Gastroesophageal sphincter (tissue), 4 donors: ENCODE data around the gene PCNA. TPM values are rescaled to one million over a fixed set of nuclear protein-coding genes. Genes with fewer than 3 reads are reported as not detected.

Experiments
- ATAC-seq: fragments of 150-250 bp; one replicate; pipeline ENCODE4 v1.9.1; 2016; ENCODE audit warnings: mild to moderate bottlenecking, moderate library complexity
- H3K27ac ChIP-seq, 4 donors: fragments of 200-600 bp; sonication (generic) in 3 of 4; 1 replicate in 3 of 4; 2 replicates in 1 of 4; pipeline ENCODE4 v1.5.1; 2016 to 2019
- H3K27me3 ChIP-seq: fragments of 200-600 bp; sonication (generic); one replicate; pipeline ENCODE4 v1.5.1; 2019
- H3K36me3 ChIP-seq, 2 donors: fragments of 200-600 bp; sonication (generic); one replicate each; pipeline ENCODE4 v1.5.1; 2019; ENCODE audit warnings: control low read depth in 1 of 2
- H3K4me1 ChIP-seq, 3 donors: fragments of 200-600 bp; sonication (generic); 1 replicate in 2 of 3; 2 replicates in 1 of 3; pipeline ENCODE4 v1.5.1; 2016 to 2019; ENCODE audit warnings: control low read depth in 2 of 3
- H3K4me3 ChIP-seq, 2 donors: fragments of 200-600 bp; sonication (generic); one replicate each; pipeline ENCODE4 v1.5.1; 2019; ENCODE audit warnings: mild to moderate bottlenecking in 1 of 2, moderate library complexity in 1 of 2
- H3K9me3 ChIP-seq, 3 donors: fragments of 200-600 bp; sonication (generic); one replicate each; pipeline ENCODE4 v1.5.1; 2017 to 2019; ENCODE audit warnings: control low read depth in 2 of 3
- CTCF ChIP-seq, 4 experiments: fragments of 200-600 bp in 2 of 4; fragments of 450-650 bp in 2 of 4; sonication (generic) in 1 of 4; IDR thresholded peaks; one replicate each; pipeline ENCODE4 v1.5.1; 2017 to 2019; ENCODE audit warnings: antibody characterized with exemption in 4 of 4, mild to moderate bottlenecking in 2 of 4, moderate library complexity in 2 of 4
- EP300 ChIP-seq: sonication (generic); formaldehyde crosslinking; IDR thresholded peaks from one replicate; pipeline ENCODE4 v1.6.1; 2017; ENCODE audit warnings: antibody characterized with exemption, mild to moderate bottlenecking
- POLR2A ChIP-seq, 2 donors: fragments of 450-650 bp; IDR thresholded peaks; one replicate each; pipeline ENCODE4 v1.6.1; 2017; ENCODE audit warnings: antibody characterized with exemption in 2 of 2, mild to moderate bottlenecking in 2 of 2, moderate library complexity in 1 of 2
- POLR2AphosphoS5 ChIP-seq: sonication (generic); formaldehyde crosslinking; IDR thresholded peaks from one replicate; pipeline ENCODE4 v1.6.1; 2017; ENCODE audit warnings: antibody characterized with exemption
- WGBS, 2 donors: methylation state at CpG; one replicate each; pipeline ENCODE4 v1.1.5; 2018; ENCODE audit warnings: low coverage in 1 of 2; 5-methylcytosine and 5-hydroxymethylcytosine counted together
- total RNA-seq, 4 donors: library from RNA; depleted of rRNA; stranded (reverse); fragments of >200 nt; gene quantifications; one replicate each; pipeline ENCODE4 v1.1.0, GENCODE V29; 2016

The PCNA gene
- total RNA-seq, 4 donors from 2014 or later: 21.9 to 52.8 (median 39.2) TPM

- Histone ChIP-seq H3K27ac (no peak overlapping the region), H3K4me1 (peaks cover 0 to 1% (median 0%) of the 10 kb centered on the region in 3 donors), H3K4me3 (no peak overlapping the region), H3K36me3 (peaks cover 0 to 85% of the 10 kb centered on the region in 2 donors), H3K27me3 (no peaks in the 10 kb centered on the region), H3K9me3 (no peaks in the 10 kb centered on the region)
- TF ChIP-seq EP300 (no peak), POLR2A (IDR thresholded peaks at IDR 0.05) (no peak), CTCF (IDR thresholded peaks at IDR 0.05) (no peak)
- no peak for ATAC-seq
- 67% methylated on average over 1 of the region's 3 CpGs; no CpG with 5 or more reads in 1 of the 2 donors for WGBS, 2 donors
Measured at GRCh38 chr20:5095454-5095853, 24.3 kb downstream of the PCNA start.

GRCh38 chr20:5092765-5093339, 26.9 kb downstream of the PCNA start:
- Histone ChIP-seq H3K36me3 (peaks cover 0 to 59% of the 10 kb centered on the region in 2 donors), H3K4me1 (no peaks in the 10 kb centered on the region), H3K27me3 (no peaks in the 10 kb centered on the region), H3K4me3 (no peak overlapping the region), H3K27ac (no peak overlapping the region), H3K9me3 (no peaks in the 10 kb centered on the region)
- no peak for ATAC-seq
- WGBS, 2 donors: 69 to 77% methylated on average over 3 to 4 of the region's 4 CpGs
- TF ChIP-seq POLR2AphosphoS5 (no peak), EP300 (no peak), CTCF (IDR thresholded peaks at IDR 0.05) (no peak), POLR2A (IDR thresholded peaks at IDR 0.05) (no peak)

GRCh38 chr20:5091902-5092301, 27.9 kb downstream of the PCNA start:
- H3K36me3 ChIP-seq: peaks cover 0 to 49% of the 10 kb centered on the region in 2 donors

GRCh38 chr20:5090191-5090590, 29.6 kb downstream of the PCNA start:
- 54 to 66% methylated on average over 4 of the region's 4 CpGs for WGBS, 2 donors
- Histone ChIP-seq H3K36me3 (peaks cover 0 to 32% of the 10 kb centered on the region in 2 donors), H3K4me1 (no peaks in the 10 kb centered on the region), H3K27me3 (no peaks in the 10 kb centered on the region), H3K27ac (peak overlapping the region in 2 of 4 donors; percentile 4 to 32), H3K9me3 (no peaks in the 10 kb centered on the region), H3K4me3 (no peak overlapping the region)
- ATAC-seq: peak; percentile 28
- TF ChIP-seq CTCF (IDR thresholded peaks at IDR 0.05): no peak
- no peak for TF ChIP-seq POLR2A (IDR thresholded peaks at IDR 0.05)
- no peak for TF ChIP-seq EP300
- no peak for TF ChIP-seq POLR2AphosphoS5

More at GRCh38 chr20:5091902-5092301, 27.9 kb downstream of the PCNA start:
- Histone ChIP-seq H3K27ac (no peak overlapping the region), H3K4me3 (no peak overlapping the region), H3K9me3 (no peaks in the 10 kb centered on the region), H3K4me1 (no peaks in the 10 kb centered on the region), H3K27me3 (no peaks in the 10 kb centered on the region)
- TF ChIP-seq POLR2A (IDR thresholded peaks at IDR 0.05) (no peak), POLR2AphosphoS5 (no peak)
- no peak for ATAC-seq
- 83 to 92% methylated on average over 3 to 5 of the region's 6 CpGs for whole genome bisulfite sequencing, 2 donors

- TF ChIP-seq CTCF (IDR thresholded peaks at IDR 0.05) (no peak), POLR2A (IDR thresholded peaks at IDR 0.05) (no peak), POLR2AphosphoS5 (no peak), EP300 (no peak)
- 83 to 96% methylated on average over 2 to 3 of the region's 3 CpGs for WGBS, 2 donors
- Histone ChIP-seq H3K9me3 (no peaks in the 10 kb centered on the region), H3K36me3 (peaks cover 0 to 19% of the 10 kb centered on the region in 2 donors), H3K27me3 (no peaks in the 10 kb centered on the region), H3K4me1 (no peaks in the 10 kb centered on the region), H3K4me3 (no peak overlapping the region), H3K27ac (no peak overlapping the region)
- ATAC-seq: no peak
Measured at GRCh38 chr20:5088688-5089087, 31.1 kb downstream of the PCNA start.
